GM12801 (cell line): Measurements from ENCODE around the gene KLHL11.

Experiments
- CTCF ChIP-seq: IDR thresholded peaks from one replicate; pipeline ENCODE4 v1.5.1; 2011; ENCODE audit warnings: control low read depth; ENCODE audit not compliant: insufficient read length; ENCODE audit errors: extremely low read depth

Gene KLHL11

DNA sequence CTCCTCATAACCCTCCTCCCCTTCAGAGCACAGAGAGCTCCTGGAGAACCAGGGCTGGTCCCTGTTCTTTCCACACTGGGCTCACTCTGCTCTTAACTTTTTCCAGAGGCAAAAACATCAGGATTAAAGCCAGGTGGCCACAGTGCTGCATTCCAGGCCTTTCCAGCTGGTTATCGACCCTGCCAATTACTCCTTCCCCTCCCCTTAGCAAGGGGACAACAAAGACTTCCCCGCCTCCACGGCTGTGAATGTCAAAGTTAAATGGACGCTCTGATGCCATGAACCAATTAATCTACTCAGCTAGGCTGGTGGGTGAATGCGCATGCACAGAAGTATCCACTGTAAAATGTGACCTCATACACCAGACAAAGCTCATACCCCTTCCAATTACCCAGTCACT lies 30.4 kb upstream of the KLHL11 start:
- no peak for TF ChIP-seq CTCF

- TF ChIP-seq CTCF = no peak
Observed at GRCh38 chr17:41894791-41895331, 29.6 kb upstream of the KLHL11 start.

GRCh38 chr17:41893384-41893783 lies 28.2 kb upstream of the KLHL11 start:
- TF ChIP-seq CTCF = no peak

DNA sequence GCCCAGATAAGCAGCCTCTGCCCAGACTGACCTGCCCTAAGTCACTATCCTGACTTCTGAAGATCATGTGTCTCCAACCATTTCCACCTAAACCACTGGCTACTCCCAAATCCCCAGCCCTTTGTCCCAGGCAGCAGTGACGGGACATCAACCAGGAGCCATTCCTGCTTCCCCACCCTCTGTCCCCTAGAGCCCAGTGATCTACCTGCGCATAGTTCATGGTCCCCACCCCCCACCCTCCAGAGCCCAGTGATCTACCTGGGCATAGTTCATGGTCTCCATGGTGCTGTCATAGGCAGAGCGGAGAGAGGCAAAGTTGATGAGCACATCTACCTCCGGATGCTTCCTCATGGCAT lies 26.8 kb upstream of the KLHL11 start:
- TF ChIP-seq CTCF = no peak

GRCh38 chr17:41891135-41892020 lies 26.2 kb upstream of the KLHL11 start:
- no peak for TF ChIP-seq CTCF

- TF ChIP-seq CTCF = no peak
Observed at GRCh38 chr17:41888332-41888965, 23.2 kb upstream of the KLHL11 start.

DNA sequence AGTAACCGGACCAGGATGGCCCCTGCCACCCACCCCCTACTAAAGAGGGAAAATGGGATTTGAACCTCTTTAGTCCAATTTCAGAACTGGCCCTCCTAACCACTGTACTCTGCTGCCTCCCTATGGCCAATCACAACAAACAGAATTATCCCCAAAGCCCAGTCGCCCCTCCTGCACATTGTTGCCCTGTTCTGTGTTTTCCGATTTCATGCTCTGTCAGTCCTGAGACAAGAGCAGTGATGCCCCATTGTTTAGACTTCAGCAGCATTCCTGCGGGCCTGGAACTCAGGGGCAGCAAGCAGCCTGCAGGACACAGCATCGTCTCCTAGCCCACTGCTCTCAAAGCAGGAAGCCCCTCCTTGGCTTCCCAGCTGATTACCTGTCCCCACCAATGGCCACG lies 20.5 kb upstream of the KLHL11 start:
- no peak for TF ChIP-seq CTCF
